Osteoblast (primary cell): Measurements from ENCODE around the gene USP48. TPM values are rescaled to one million over a fixed set of nuclear protein-coding genes. Genes with fewer than 3 reads are reported as not detected.

Experiments used
- DNase-seq: peaks from one replicate; pipeline ENCODE4 v3.0.0; 2011; ENCODE audit warnings: low spot score, mixed read lengths; ENCODE audit not compliant: insufficient read length; ENCODE audit errors: missing footprints
- H2AFZ ChIP-seq: 2 replicates; pipeline ENCODE4 v1.6.0; 2011; ENCODE audit warnings: mild to moderate bottlenecking, low read length
- H3K27ac ChIP-seq: 2 replicates; pipeline ENCODE4 v1.5.1; 2011; ENCODE audit warnings: mild to moderate bottlenecking, low read depth, low read length, moderate library complexity
- H3K27me3 ChIP-seq: 2 replicates; pipeline ENCODE4 v1.6.0; 2012; ENCODE audit warnings: mild to moderate bottlenecking, control low read depth, inconsistent platforms, low read length, moderate library complexity; ENCODE audit not compliant: insufficient read depth
- H3K36me3 ChIP-seq: 2 replicates; pipeline ENCODE4 v1.5.1; 2011; ENCODE audit warnings: mild to moderate bottlenecking, low read length, control low read depth, moderate library complexity; ENCODE audit not compliant: insufficient read depth
- H3K4me1 ChIP-seq: 2 replicates; pipeline ENCODE4 v1.5.1; 2011; ENCODE audit warnings: mild to moderate bottlenecking, low read length, control low read depth, moderate library complexity; ENCODE audit not compliant: insufficient read depth
- H3K4me2 ChIP-seq: 2 replicates; pipeline ENCODE4 v1.6.0; 2011; ENCODE audit warnings: mild to moderate bottlenecking, low read length; ENCODE audit not compliant: insufficient read depth
- H3K4me3 ChIP-seq: fragments of 200-600 bp; sonication (generic); 3 replicates; pipeline ENCODE4 v1.5.1; 2012; ENCODE audit warnings: mild to moderate bottlenecking, low read length, inconsistent platforms; ENCODE audit not compliant: insufficient read depth
- H3K79me2 ChIP-seq: 2 replicates; pipeline ENCODE4 v1.6.0; 2012; ENCODE audit warnings: mild to moderate bottlenecking, low read length, control low read depth, inconsistent platforms; ENCODE audit not compliant: insufficient read depth
- H3K9me3 ChIP-seq: 2 replicates; pipeline ENCODE4 v1.5.1; 2011; ENCODE audit warnings: low read depth, low read length, control low read depth
- H4K20me1 ChIP-seq: 2 replicates; pipeline ENCODE4 v1.6.0; 2012; ENCODE audit warnings: mild to moderate bottlenecking, low read length, control low read depth; ENCODE audit not compliant: insufficient read depth
- CTCF ChIP-seq: IDR thresholded peaks from 2 replicates; pipeline ENCODE4 v1.5.1; 2011; ENCODE audit warnings: mild to moderate bottlenecking, low read depth, low read length, moderate library complexity; ENCODE audit errors: extremely low read depth
- total RNA-seq: library from RNA; depleted of rRNA; stranded (reverse); fragments of >200 nt; gene quantifications from 2 replicates; pipeline ENCODE4 v1.2.3, GENCODE V29; 2012

USP48 gene
- total RNA-seq, 1 donor = 52.5 TPM

- peak; percentile 90 for DNase-seq
- no peaks in the 10 kb centered on the region for H3K27me3 ChIP-seq
- peaks cover 19% of the 10 kb centered on the region for H4K20me1 ChIP-seq
- TF ChIP-seq CTCF = no peak
- H3K4me2 ChIP-seq = no peak overlapping the region
- H3K4me3 ChIP-seq = no peak overlapping the region
- no peaks in the 10 kb centered on the region for H3K9me3 ChIP-seq
- peaks cover 70% of the 10 kb centered on the region for H3K36me3 ChIP-seq
- H3K27ac ChIP-seq = no peak overlapping the region
- no peaks in the 10 kb centered on the region for H3K79me2 ChIP-seq
- peaks cover 3% of the 10 kb centered on the region for H3K4me1 ChIP-seq
- H2AFZ ChIP-seq = no peak overlapping the region
Measured at GRCh38 chr1:21822349-21822748, 39.4 kb upstream of the USP48 start.

- Histone ChIP-seq H3K79me2 (no peaks in the 10 kb centered on the region), H3K9me3 (no peaks in the 10 kb centered on the region), H3K36me3 (peaks cover 63% of the 10 kb centered on the region), H3K4me2 (no peak overlapping the region), H3K4me3 (no peak overlapping the region), H2AFZ (no peak overlapping the region), H3K27me3 (no peaks in the 10 kb centered on the region), H3K4me1 (peaks cover 11% of the 10 kb centered on the region), H4K20me1 (peaks cover 19% of the 10 kb centered on the region), H3K27ac (no peak overlapping the region)
- TF ChIP-seq CTCF = no peak
- peak; percentile 80 for DNase-seq
Measured at GRCh38 chr1:21821385-21822019, 38.6 kb upstream of the USP48 start.

- Histone ChIP-seq H4K20me1 (peaks cover 19% of the 10 kb centered on the region), H3K4me3 (no peak overlapping the region), H3K4me2 (no peak overlapping the region), H3K9me3 (no peaks in the 10 kb centered on the region), H3K27ac (no peak overlapping the region), H3K27me3 (no peaks in the 10 kb centered on the region), H2AFZ (no peak overlapping the region), H3K4me1 (peaks cover 12% of the 10 kb centered on the region), H3K79me2 (no peaks in the 10 kb centered on the region), H3K36me3 (peaks cover 57% of the 10 kb centered on the region)
- no peak for TF ChIP-seq CTCF
- DNase-seq = peak; percentile 35
Measured at GRCh38 chr1:21820597-21821232, 37.8 kb upstream of the USP48 start.

- Histone ChIP-seq H3K4me1 (peaks cover 14% of the 10 kb centered on the region), H3K9me3 (no peaks in the 10 kb centered on the region), H4K20me1 (peaks cover 10% of the 10 kb centered on the region), H3K4me3 (no peak overlapping the region), H3K36me3 (peaks cover 38% of the 10 kb centered on the region), H2AFZ (no peak overlapping the region), H3K4me2 (no peak overlapping the region), H3K27ac (no peak overlapping the region), H3K79me2 (no peaks in the 10 kb centered on the region), H3K27me3 (no peaks in the 10 kb centered on the region)
- DNase-seq = peak; percentile 97
- no peak for TF ChIP-seq CTCF
Measured at GRCh38 chr1:21818656-21819055, 35.7 kb upstream of the USP48 start.
